GM06990 (cell line): ENCODE results near the gene SSBP2.
"Not testable (repeated sequence)": the region's sequence is repeated elsewhere in the genome, so short reads cannot be mapped to it uniquely, and the experiment has no call there.

Source experiments
- DNase-seq: peaks from one replicate; pipeline ENCODE4 v3.0.0-alpha.2; 2011; ENCODE audit not compliant: insufficient read length; ENCODE audit errors: extremely low read depth
- H3K27me3 ChIP-seq: replicated peaks from 2 replicates; pipeline ENCODE4 v1.6.0; 2011; ENCODE audit warnings: low read length; ENCODE audit not compliant: control insufficient read depth, insufficient read depth
- H3K36me3 ChIP-seq: 2 replicates; pipeline ENCODE4 v1.5.1; 2011; ENCODE audit warnings: low read length; ENCODE audit not compliant: control insufficient read depth, insufficient read depth
- H3K4me3 ChIP-seq: replicated peaks from 2 replicates; pipeline ENCODE4 v1.5.1; 2011; ENCODE audit warnings: low read depth, mild to moderate bottlenecking, control low read depth, low read length
- CTCF ChIP-seq: IDR thresholded peaks from 2 replicates; pipeline ENCODE4 v1.5.1; 2011; ENCODE audit warnings: low read length, control low read depth, mild to moderate bottlenecking, inconsistent platforms; ENCODE audit not compliant: insufficient read depth, poor library complexity, severe bottlenecking

SSBP2 gene

DNA sequence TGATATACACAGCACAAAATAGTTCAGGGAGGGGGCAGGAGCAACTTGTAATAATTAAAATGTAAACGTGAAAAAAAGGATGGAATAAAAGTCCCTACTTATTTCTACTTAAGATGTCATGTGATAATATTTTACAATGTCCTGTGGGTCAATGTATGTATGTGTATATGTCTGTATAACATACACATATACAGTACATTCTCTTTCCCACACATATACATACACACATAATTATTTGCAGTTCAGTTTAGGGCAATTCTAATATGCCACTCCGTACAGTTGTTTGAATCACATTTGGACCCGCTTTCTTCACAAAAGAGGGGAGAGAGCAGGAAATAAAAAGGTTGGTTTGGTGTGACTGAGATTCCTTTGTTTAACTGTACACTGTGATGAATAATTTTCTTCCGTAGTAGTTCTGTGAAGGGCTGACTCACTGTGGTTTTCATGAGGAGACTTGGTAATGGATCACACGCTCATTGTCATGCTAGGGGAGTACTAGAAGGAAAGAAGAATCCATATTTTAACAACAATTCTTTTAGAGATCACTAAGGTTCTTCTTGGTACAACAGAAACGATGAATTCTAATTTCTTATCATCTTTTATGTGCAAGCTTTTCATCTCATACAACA lies 330.7 kb downstream of the SSBP2 start:
- no peak for TF ChIP-seq CTCF
- Histone ChIP-seq H3K36me3 (peaks cover 2% of the 10 kb centered on the region; the same call in 1 of the 2 replicates), H3K4me3 (no peak overlapping the region), H3K27me3 (no peaks in the 10 kb centered on the region)
- DNase-seq = no peak

GRCh38 chr5:81418606-81419005 lies 332.3 kb downstream of the SSBP2 start:
- no peak for DNase-seq
- H3K36me3 ChIP-seq = peaks cover 2% of the 10 kb centered on the region; the same call in 1 of the 2 replicates
- H3K4me3 ChIP-seq = no peak overlapping the region
- TF ChIP-seq CTCF = no peak
- H3K27me3 ChIP-seq = no peaks in the 10 kb centered on the region

GRCh38 chr5:81417052-81417451 lies 333.8 kb downstream of the SSBP2 start:
- peaks cover 2% of the 10 kb centered on the region; the same call in 1 of the 2 replicates for H3K36me3 ChIP-seq
- no peaks in the 10 kb centered on the region for H3K27me3 ChIP-seq
- H3K4me3 ChIP-seq = no peak overlapping the region
- TF ChIP-seq CTCF = no peak
- no peak for DNase-seq

DNA sequence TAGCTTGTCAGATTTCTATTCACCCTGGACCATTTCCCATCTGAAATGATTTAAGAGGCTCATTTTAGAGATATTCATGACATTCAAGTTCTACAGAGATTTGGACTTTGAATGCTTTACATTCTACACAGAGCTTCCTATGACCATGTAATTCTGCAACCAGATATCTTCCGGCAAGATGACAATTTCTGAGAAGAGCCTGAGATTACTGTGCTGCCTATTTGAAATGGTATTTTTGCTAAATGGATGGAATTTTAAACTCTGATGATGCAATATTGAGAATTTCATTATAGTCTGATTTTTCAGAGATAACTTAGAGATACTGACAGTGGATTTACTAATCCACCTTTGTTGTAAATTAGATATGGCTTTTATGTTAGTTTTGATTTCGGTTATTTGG lies 341.0 kb downstream of the SSBP2 start:
- no peak for DNase-seq
- Histone ChIP-seq H3K4me3 (no peak overlapping the region), H3K27me3 (no peaks in the 10 kb centered on the region), H3K36me3 (no peaks in the 10 kb centered on the region)
- no peak for TF ChIP-seq CTCF

- TF ChIP-seq CTCF = no peak
- Histone ChIP-seq H3K36me3 (no peaks in the 10 kb centered on the region), H3K27me3 (no peaks in the 10 kb centered on the region), H3K4me3 (no peak overlapping the region)
- no peak for DNase-seq
These were observed 341.5 kb downstream of the SSBP2 start for GRCh38 chr5:81409361-81409760.

DNA sequence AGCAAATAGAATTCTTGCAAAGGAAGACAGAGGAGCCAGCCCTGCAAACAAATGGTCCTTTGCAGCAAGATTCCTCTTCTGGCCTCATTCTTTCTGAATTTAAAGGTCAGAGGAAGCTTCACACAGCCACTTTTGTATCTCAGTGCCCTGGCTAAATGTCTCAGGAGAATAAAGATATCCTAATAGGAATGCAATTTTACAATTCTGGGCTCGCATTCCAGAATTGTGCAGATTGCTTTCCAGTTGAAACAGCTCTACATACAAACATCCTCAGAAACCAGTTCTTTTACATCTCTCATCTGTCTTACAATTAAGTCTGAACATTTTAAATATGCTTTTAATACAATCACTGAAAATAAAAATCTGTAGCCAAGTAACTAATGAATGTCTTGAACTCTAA lies 342.4 kb downstream of the SSBP2 start:
- no peak overlapping the region for H3K4me3 ChIP-seq
- no peaks in the 10 kb centered on the region for H3K36me3 ChIP-seq
- TF ChIP-seq CTCF = no peak
- H3K27me3 ChIP-seq = no peaks in the 10 kb centered on the region
- no peak for DNase-seq

DNA sequence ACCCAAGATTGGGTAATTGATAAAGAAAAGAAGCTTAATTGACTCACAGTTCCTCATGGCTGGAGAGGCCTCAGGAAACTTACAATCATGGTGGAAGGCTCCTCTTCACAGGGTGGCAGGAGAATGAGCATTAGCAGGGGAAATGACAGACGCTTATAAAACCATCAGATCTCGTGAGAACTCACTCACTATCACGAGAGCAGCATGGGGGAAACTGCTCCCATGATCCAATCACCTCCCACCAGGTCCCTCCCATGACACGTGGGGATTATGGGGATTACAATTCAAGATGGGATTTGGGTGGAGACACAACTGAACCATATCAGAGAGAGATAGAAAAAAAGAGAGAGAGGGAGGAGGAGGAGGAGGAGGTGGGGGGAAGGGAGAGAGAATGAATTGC lies 343.1 kb downstream of the SSBP2 start:
- H3K27me3 ChIP-seq, DNase-seq, H3K36me3 ChIP-seq, H3K4me3 ChIP-seq: not testable (repeated sequence)
